ENCODE data around the gene VPS37C.

The VPS37C gene

GRCh38 chr11:61119571-61119970 is 41.7 kb downstream of the VPS37C start:
- Histone ChIP-seq H3K4me3 (ENCODE audit: low read length) (no peak overlapping the region), H3K9ac (ENCODE audit: low read depth, low read length) (no peak overlapping the region), H3K36me3 (ENCODE audit: insufficient read depth, low read depth, low read length) (no peaks in the 10 kb centered on the region), H3K4me1 (ENCODE audit: insufficient read depth, low read length) (no peaks in the 10 kb centered on the region), H3K27me3 (ENCODE audit: insufficient read depth, low read length) (no peaks in the 10 kb centered on the region), H3K9me3 (ENCODE audit: insufficient read depth, low read depth, low read length) (no peaks in the 10 kb centered on the region), H3K27ac (ENCODE audit: low read length) (no peak overlapping the region)

GRCh38 chr11:61119055-61119454 is 42.2 kb downstream of the VPS37C start:
- no peaks in the 10 kb centered on the region for H3K36me3 ChIP-seq (ENCODE audit: insufficient read depth, low read depth, low read length)
- no peak overlapping the region for H3K27ac ChIP-seq (ENCODE audit: low read length)
- H3K9me3 ChIP-seq (ENCODE audit: insufficient read depth, low read depth, low read length), result no peaks in the 10 kb centered on the region
- H3K4me3 ChIP-seq (ENCODE audit: low read length), result no peak overlapping the region
- no peaks in the 10 kb centered on the region for H3K4me1 ChIP-seq (ENCODE audit: insufficient read depth, low read length)
- H3K27me3 ChIP-seq (ENCODE audit: insufficient read depth, low read length), result no peaks in the 10 kb centered on the region
- H3K9ac ChIP-seq (ENCODE audit: low read depth, low read length), result no peak overlapping the region

- Histone ChIP-seq H3K27me3 (ENCODE audit: insufficient read depth, low read length) (no peaks in the 10 kb centered on the region), H3K9me3 (ENCODE audit: insufficient read depth, low read depth, low read length) (no peaks in the 10 kb centered on the region), H3K36me3 (ENCODE audit: insufficient read depth, low read depth, low read length) (no peaks in the 10 kb centered on the region), H3K27ac (ENCODE audit: low read length) (no peak overlapping the region), H3K9ac (ENCODE audit: low read depth, low read length) (no peak overlapping the region), H3K4me3 (ENCODE audit: low read length) (no peak overlapping the region), H3K4me1 (ENCODE audit: insufficient read depth, low read length) (no peaks in the 10 kb centered on the region)
Observed at GRCh38 chr11:61118406-61118805, 42.8 kb downstream of the VPS37C start.

- Histone ChIP-seq H3K36me3 (ENCODE audit: insufficient read depth, low read depth, low read length) (no peaks in the 10 kb centered on the region), H3K27me3 (ENCODE audit: insufficient read depth, low read length) (no peaks in the 10 kb centered on the region), H3K9me3 (ENCODE audit: insufficient read depth, low read depth, low read length) (no peaks in the 10 kb centered on the region), H3K4me1 (ENCODE audit: insufficient read depth, low read length) (no peaks in the 10 kb centered on the region), H3K4me3 (ENCODE audit: low read length) (no peak overlapping the region), H3K9ac (ENCODE audit: low read depth, low read length) (no peak overlapping the region), H3K27ac (ENCODE audit: low read length) (no peak overlapping the region)
Observed at GRCh38 chr11:61118004-61118403, 43.2 kb downstream of the VPS37C start.

DNA sequence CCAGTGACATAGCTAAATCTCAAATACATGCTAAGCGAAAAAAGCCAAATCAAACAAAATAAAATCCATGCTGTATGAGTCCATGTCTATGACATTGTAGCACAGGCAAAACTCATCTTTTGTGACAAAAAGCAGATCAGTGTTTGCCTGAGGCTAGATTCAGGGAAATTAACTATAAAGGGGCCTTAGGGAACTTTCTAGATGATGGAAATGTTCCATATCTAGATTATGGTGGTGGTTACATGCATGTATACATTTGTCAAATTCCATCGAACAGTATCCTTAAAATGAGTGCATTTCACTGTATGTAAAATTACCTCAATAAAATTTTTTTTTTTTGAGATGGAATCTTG is 44.1 kb downstream of the VPS37C start:
- H3K9me3 ChIP-seq (ENCODE audit: insufficient read depth, low read depth, low read length), result no peaks in the 10 kb centered on the region
- no peak overlapping the region for H3K4me3 ChIP-seq (ENCODE audit: low read length)
- no peaks in the 10 kb centered on the region for H3K36me3 ChIP-seq (ENCODE audit: insufficient read depth, low read depth, low read length)
- no peaks in the 10 kb centered on the region for H3K27me3 ChIP-seq (ENCODE audit: insufficient read depth, low read length)
- H3K4me1 ChIP-seq (ENCODE audit: insufficient read depth, low read length), result no peaks in the 10 kb centered on the region
- no peak overlapping the region for H3K27ac ChIP-seq (ENCODE audit: low read length)
- no peak overlapping the region for H3K9ac ChIP-seq (ENCODE audit: low read depth, low read length)

- Histone ChIP-seq H3K36me3 (ENCODE audit: insufficient read depth, low read depth, low read length) (no peaks in the 10 kb centered on the region), H3K4me3 (ENCODE audit: low read length) (no peak overlapping the region), H3K4me1 (ENCODE audit: insufficient read depth, low read length) (no peaks in the 10 kb centered on the region), H3K27me3 (ENCODE audit: insufficient read depth, low read length) (no peaks in the 10 kb centered on the region), H3K27ac (ENCODE audit: low read length) (no peak overlapping the region), H3K9ac (ENCODE audit: low read depth, low read length) (no peak overlapping the region), H3K9me3 (ENCODE audit: insufficient read depth, low read depth, low read length) (no peaks in the 10 kb centered on the region)
Observed at GRCh38 chr11:61116426-61117167, 44.6 kb downstream of the VPS37C start.

DNA sequence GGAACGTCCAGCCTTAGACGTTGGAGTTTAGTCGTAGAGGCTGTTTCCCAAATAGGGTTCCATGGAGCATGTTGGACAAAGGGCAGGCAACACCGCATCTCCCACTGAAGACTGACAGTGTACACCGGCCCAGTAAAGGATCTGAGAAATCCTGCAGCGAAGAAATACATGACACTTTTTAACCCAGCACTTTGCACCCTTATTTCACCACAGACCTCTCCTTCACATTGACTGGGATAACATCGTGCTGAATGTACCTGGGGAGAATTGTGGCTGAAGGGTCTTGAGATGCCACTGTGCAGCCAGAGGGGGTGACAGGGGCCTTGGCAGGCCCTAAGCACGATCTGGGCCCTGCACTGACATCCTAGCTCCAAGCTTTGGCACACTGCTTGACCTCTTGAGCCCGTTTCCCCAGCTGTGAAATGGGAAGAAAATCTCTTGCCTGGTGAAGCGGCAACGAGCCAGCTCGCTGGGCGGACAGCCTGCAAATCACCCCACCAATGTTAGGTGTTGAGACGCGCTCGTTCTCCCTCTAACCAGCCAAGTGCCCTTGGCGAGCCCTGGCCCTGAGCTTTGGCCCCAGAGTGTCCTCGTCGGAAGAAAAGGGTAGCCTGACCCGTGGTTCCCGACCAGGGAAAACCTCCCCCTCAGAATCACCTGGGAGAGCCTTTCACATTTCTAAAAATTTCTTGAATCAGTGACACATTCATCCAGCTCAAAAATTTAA is 45.6 kb downstream of the VPS37C start:
- Histone ChIP-seq H3K9ac (ENCODE audit: low read depth, low read length) (no peak overlapping the region), H3K27ac (ENCODE audit: low read length) (no peak overlapping the region), H3K4me3 (ENCODE audit: low read length) (no peak overlapping the region), H3K4me1 (ENCODE audit: insufficient read depth, low read length) (no peaks in the 10 kb centered on the region), H3K36me3 (ENCODE audit: insufficient read depth, low read depth, low read length) (no peaks in the 10 kb centered on the region), H3K9me3 (ENCODE audit: insufficient read depth, low read depth, low read length) (no peaks in the 10 kb centered on the region), H3K27me3 (ENCODE audit: insufficient read depth, low read length) (no peaks in the 10 kb centered on the region)

GRCh38 chr11:61114913-61115312 is 46.3 kb downstream of the VPS37C start:
- no peaks in the 10 kb centered on the region for H3K4me1 ChIP-seq (ENCODE audit: insufficient read depth, low read length)
- no peaks in the 10 kb centered on the region for H3K27me3 ChIP-seq (ENCODE audit: insufficient read depth, low read length)
- H3K4me3 ChIP-seq (ENCODE audit: low read length), result no peak overlapping the region
- no peaks in the 10 kb centered on the region for H3K36me3 ChIP-seq (ENCODE audit: insufficient read depth, low read depth, low read length)
- H3K9me3 ChIP-seq (ENCODE audit: insufficient read depth, low read depth, low read length), result no peaks in the 10 kb centered on the region
- H3K9ac ChIP-seq (ENCODE audit: low read depth, low read length), result no peak overlapping the region
- no peak overlapping the region for H3K27ac ChIP-seq (ENCODE audit: low read length)

DNA sequence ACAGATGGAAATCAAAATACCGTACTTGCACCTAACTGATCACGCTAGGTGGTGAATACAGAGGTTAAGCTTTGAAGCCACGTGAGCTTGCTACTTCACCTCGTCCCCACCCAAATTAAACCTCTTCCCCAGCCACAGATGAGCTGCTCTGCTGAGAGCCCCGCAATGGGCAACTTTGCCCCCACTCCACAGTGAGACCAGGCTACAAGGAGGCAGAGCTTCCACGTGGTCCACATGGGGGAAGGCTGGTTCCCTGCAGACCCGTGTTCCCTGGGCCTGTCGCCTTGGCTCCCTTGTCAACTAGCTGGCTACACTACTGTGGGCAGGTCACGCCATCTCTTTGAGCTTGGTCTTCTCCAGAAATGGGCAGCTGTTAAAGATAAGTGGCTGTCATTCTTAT is 48.0 kb downstream of the VPS37C start:
- H3K9me3 ChIP-seq (ENCODE audit: insufficient read depth, low read depth, low read length), result no peaks in the 10 kb centered on the region
- no peak overlapping the region for H3K9ac ChIP-seq (ENCODE audit: low read depth, low read length)
- no peaks in the 10 kb centered on the region for H3K36me3 ChIP-seq (ENCODE audit: insufficient read depth, low read depth, low read length)
- H3K4me1 ChIP-seq (ENCODE audit: insufficient read depth, low read length), result no peaks in the 10 kb centered on the region
- H3K27ac ChIP-seq (ENCODE audit: low read length), result no peak overlapping the region
- H3K27me3 ChIP-seq (ENCODE audit: insufficient read depth, low read length), result no peaks in the 10 kb centered on the region
- H3K4me3 ChIP-seq (ENCODE audit: low read length), result no peak overlapping the region

DNA sequence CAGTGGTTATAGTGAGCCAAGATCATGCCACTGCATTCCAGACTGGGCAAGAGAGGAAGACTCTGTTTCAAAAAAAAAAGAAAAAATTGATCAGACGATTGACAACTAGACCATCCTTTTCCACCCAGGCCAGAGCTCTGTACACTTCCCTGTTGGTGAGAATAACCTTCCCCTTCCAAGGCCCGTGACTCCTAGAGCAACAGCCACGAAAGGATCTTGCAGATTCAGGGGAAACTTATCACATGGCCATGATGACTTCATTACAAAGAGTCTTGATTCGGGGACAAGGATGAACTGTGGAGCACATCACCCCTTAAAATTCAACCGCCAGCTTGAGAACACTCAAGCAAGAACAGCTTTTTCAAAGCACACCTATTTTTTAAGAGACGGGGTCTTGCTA is 48.7 kb downstream of the VPS37C start:
- H3K4me3 ChIP-seq (ENCODE audit: low read length), result no peak overlapping the region
- no peaks in the 10 kb centered on the region for H3K36me3 ChIP-seq (ENCODE audit: insufficient read depth, low read depth, low read length)
- H3K9me3 ChIP-seq (ENCODE audit: insufficient read depth, low read depth, low read length), result no peaks in the 10 kb centered on the region
- no peak overlapping the region for H3K27ac ChIP-seq (ENCODE audit: low read length)
- H3K9ac ChIP-seq (ENCODE audit: low read depth, low read length), result no peak overlapping the region
- no peaks in the 10 kb centered on the region for H3K4me1 ChIP-seq (ENCODE audit: insufficient read depth, low read length)
- no peaks in the 10 kb centered on the region for H3K27me3 ChIP-seq (ENCODE audit: insufficient read depth, low read length)

GRCh38 chr11:61111786-61112517 is 49.3 kb downstream of the VPS37C start:
- Histone ChIP-seq H3K27me3 (ENCODE audit: insufficient read depth, low read length) (no peaks in the 10 kb centered on the region), H3K9ac (ENCODE audit: low read depth, low read length) (no peak overlapping the region), H3K4me3 (ENCODE audit: low read length) (no peak overlapping the region), H3K9me3 (ENCODE audit: insufficient read depth, low read depth, low read length) (no peaks in the 10 kb centered on the region), H3K36me3 (ENCODE audit: insufficient read depth, low read depth, low read length) (no peaks in the 10 kb centered on the region), H3K27ac (ENCODE audit: low read length) (no peak overlapping the region), H3K4me1 (ENCODE audit: insufficient read depth, low read length) (no peaks in the 10 kb centered on the region)

DNA sequence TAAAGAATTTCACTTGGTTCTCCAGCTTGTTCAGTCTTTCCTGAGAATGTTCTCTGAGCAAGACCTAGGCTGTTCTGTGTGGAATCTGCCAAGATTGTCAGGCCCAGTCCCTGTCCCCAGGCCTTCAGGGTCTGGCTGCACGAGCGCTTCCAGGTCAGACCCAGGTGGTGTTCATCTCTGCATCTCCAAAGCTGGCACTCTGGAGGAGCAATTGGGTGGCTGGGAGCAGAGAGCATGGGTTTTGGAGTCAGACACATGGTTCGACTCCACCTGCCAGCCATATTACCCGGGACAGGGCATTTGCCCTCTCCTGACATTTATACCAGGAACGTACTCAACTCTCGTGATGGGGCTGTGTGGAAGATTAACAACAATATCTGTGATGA is 50.2 kb downstream of the VPS37C start:
- H3K36me3 ChIP-seq (ENCODE audit: insufficient read depth, low read depth, low read length), result no peaks in the 10 kb centered on the region
- H3K9ac ChIP-seq (ENCODE audit: low read depth, low read length), result no peak overlapping the region
- no peaks in the 10 kb centered on the region for H3K27me3 ChIP-seq (ENCODE audit: insufficient read depth, low read length)
- no peak overlapping the region for H3K4me3 ChIP-seq (ENCODE audit: low read length)
- H3K4me1 ChIP-seq (ENCODE audit: insufficient read depth, low read length), result no peaks in the 10 kb centered on the region
- H3K27ac ChIP-seq (ENCODE audit: low read length), result no peak overlapping the region
- no peaks in the 10 kb centered on the region for H3K9me3 ChIP-seq (ENCODE audit: insufficient read depth, low read depth, low read length)
